Putamen (tissue), 1 donor: ENCODE results near the gene ACVR2A.

ENCODE experiments used
- DNase-seq: peaks from one replicate; pipeline ENCODE4 v3.0.0-alpha.2; 2016; ENCODE audit warnings: low spot score

The ACVR2A gene

DNA sequence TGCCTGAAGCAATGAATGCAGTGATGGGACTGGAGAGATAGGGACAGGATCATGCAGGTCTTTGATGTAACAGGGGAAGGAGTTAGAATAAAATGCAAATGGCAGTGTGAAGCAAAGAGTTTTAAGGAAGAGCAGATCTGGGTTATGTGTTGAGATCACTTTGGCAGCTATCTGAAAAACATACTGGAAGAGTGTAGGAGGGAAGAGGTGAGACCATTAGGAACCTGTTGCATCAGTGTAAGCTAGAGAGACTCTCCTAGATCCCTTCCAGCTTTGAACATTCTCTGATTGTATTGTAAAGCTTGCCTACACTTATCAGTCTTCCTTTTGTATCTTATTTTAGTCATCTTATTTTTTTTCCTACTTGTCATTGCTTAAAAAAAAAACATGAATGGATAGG lies 10.5 kb downstream of the ACVR2A start:
- DNase-seq: no peak

DNA sequence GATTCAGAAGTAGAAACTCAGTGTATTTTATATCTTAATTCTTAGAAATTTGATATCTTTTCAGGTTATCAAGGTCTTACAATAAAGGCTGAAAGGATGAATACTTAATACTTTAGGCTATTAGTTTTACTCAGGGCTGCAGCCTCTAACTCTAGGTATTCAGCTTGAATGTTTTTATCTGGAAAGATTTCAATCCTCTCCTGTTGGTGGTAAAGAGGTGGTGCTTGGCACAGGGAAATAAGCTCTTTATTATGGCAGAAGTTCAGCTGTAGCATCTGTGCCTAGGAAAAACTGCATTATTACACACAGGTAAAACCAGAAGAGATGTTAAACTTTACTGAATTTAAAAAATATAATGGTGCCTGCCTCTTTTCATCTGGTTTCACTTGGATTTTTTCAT lies 11.1 kb downstream of the ACVR2A start:
- DNase-seq: no peak

DNA sequence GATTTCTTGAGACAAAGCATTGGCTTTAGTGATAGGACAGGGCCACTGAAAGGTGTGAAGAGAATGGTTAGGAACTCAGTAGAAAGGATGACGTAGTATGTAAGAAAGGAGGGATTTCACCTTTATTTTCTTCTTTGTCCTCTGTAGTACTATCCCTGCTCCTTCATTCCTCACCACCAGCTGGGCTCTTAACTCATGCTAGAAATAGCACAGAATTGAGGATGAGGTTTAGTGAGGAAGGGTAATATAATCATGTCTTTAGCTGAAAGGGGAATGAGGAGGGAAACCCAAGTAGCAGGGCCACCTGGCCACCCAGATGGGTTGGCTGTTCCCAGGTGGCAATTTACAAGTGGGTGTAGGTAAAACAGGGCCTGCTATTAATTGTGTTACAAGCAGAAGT lies 15.2 kb downstream of the ACVR2A start:
- no peak for DNase-seq

DNA sequence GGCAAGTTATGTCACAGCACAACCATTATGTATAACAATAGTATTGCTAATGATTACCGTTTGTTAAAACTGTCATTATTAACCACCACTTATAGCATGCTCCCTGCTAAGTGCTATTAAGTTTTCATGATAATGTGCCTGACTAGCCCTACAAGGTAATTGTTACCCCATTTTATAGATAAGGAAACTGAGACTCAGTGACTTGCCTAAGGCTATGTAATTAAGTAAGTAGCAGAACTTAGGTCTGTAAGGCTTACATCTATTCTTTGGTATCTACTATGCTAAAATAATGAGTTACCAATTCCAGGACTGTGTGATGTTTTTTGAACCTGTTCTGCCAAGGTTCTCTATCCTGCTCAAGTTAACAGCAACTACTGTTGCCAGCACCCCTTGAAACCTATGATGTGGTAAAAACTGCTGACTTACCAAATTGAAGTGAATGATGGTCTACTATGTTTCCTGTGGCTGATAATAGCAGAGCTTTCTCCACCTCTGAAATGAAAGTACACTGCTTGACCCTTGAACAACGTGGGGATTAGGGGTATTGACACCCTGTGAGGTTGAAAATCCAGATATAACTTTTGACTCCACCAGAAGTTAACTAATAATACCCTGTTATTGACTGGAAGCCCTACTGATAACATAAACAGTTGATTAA lies 18.2 kb downstream of the ACVR2A start:
- DNase-seq: no peak

DNA sequence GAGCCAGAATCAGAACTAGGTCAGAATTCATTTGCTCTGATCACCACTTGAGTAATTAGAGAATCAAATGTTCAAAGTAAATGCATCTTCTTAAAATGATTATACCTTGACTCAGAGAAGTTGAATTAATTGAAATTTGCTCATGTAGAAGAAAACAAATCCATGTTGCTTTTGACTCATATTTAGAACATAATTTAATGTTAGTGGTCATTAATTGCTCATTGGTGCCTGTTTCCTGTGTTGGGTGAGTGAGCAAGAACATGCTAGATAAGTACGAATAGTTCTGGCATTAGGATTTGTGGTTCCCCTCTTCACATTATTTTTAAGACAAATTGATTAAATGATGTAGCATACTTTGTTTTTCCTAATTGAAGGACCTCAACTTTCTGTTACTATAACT lies 19.0 kb downstream of the ACVR2A start:
- no peak for DNase-seq

DNA sequence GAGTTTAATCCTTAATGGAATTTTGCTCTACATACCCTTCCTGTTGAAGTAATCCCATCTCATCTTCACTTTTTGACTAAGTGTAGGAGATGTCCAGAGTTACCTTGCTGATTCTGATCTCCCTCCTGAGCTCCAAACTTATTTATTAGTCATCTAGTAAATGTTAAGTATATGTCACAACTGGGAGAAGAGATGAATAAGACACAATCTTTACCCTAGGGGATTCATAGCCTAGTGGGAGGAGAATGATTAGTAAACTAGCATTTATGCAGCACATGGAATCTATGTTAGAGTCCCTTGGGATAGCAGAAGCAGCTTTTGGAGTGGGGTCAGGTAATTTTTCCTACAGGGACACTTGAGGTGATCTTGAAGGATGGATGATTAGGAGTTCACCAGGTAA lies 20.7 kb downstream of the ACVR2A start:
- DNase-seq: no peak

DNA sequence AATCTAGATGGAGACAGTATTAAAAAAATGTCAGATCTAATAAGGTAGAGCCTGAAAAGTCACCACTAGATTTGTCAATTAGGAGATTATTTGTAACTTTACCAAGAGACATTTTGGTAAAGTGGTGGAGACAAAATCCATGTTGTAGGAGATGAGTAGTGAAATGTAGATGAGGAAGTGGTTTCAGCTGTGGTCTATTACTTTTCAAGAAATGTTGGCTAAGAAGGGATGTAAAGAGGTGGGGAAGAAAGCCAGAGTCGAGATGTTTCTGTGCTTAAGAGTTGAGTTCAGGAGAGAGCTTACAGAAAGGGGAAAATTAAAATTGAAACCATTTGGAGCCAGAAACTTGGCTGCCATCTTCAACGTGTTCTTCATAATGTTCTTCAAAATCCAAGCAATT lies 22.2 kb downstream of the ACVR2A start:
- DNase-seq: no peak

DNA sequence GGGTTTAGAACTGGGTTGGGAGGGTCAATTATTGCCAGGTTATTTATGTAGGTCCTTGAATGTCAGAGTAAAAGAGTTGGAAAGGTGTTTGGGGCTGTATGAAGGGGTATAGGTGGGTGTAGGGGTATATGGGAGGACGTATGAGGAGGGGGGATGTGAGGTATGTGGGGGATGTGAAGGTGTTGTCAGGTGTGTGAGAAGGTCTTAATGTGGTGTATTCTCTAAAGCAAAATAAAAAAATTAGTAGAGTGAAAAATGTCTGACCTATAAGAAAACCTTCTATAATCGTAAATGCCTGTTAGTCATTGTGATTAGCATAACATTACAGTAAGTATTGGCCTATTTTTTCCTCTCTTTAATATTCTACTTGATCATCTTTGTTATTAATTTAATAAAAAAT lies 25.1 kb downstream of the ACVR2A start:
- DNase-seq: no peak

DNA sequence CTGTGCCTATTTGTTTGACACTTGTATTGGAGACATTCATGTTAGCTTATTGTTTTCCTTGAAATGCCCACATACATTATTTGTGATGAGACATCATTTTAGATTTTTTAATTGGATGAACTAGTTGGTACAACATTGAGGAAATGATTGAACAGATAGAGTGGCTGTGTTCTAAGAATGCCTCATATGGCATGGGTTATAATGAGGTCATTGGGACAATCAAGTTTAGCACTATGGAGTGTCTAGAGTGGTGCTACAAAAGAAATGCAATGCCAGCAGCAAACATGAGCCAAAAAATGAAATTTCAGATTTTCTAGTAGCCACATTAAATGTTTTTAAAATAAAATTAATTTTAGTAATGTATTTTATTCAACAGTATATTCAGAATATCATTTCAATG lies 28.1 kb downstream of the ACVR2A start:
- DNase-seq: no peak

DNA sequence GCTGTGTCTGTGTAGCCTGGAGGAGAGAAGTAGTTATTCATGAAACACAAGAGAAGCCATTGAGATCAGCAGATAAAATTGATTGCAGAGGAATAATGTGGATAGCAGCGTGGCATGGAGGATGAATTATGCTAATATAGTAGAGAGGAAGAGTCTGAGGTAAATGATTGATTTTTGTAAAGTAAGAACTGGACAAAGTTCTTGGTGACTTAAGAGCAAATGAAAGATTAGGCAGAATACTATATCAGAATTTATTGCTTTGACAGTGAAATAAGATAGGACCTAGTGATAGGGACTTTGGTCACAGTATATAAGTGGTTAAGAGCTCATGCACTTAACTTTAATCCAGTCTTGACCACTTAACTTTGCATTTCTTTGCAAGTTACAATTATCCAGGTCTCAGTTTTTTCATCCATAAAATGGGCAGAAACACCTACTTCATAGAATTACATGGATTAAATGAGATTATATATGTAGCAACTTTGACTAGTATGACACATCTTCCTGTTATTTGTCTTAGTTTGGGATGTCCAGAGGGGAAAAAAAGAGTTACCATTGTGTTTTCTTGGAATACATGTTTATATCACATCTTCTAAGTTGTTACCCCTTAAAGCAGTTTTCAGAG lies 29.1 kb downstream of the ACVR2A start:
- DNase-seq: no peak

DNA sequence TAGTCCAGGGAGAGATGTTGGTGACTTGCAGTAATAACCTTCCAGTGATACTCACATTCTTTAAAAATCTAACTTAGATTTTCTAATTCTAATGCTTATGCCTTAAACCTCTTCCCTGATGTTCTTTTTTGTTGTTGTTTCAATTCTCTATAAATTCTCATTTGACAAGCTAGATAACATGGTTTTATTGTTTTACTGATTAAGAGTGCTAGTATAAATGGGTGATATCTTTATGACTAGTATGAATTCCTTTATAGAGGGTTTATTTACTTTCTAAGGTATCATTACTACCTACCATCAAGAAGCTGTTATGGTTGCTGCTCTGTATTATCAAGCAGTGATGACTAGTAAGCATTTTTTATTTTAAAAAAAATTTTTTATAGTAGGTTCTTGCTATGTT lies 35.0 kb downstream of the ACVR2A start:
- no peak for DNase-seq

DNA sequence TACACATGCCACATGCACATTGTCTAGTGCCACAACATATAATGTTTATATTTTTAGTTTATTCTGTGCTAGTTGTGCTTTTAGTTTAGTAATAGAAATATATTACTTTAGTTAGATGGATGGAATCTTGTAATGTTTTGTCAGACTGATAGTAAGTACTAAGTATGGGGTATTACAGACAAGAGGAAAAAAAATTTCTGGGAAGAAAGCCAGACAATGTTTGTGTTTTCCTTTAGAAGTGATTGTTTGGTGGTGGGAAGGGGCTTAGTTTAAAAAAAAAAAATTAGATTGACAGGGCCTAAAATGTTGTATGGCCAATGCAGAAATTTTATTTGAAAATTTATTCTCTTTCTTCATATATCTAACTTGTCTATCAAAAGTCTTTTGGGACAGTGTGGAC lies 37.8 kb downstream of the ACVR2A start:
- no peak for DNase-seq

DNA sequence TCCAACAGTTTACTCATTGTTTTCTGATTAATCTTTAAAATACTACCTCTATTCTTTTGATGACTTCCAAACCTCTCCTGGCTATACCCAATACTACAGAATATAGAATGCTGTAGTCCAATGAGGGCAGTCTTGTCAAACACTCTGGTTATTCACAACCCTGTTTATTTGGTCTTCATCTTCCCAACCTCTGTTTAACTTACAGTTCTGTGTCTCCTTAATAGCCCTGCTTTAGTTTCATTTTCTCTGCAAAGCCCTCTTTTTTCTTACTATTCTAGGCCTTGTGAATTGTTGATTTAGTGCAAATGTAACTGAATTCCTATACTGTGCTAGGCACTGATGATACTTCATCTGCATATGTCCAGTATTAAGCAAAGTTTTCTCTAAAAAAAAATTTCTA lies 40.0 kb downstream of the ACVR2A start:
- no peak for DNase-seq

DNA sequence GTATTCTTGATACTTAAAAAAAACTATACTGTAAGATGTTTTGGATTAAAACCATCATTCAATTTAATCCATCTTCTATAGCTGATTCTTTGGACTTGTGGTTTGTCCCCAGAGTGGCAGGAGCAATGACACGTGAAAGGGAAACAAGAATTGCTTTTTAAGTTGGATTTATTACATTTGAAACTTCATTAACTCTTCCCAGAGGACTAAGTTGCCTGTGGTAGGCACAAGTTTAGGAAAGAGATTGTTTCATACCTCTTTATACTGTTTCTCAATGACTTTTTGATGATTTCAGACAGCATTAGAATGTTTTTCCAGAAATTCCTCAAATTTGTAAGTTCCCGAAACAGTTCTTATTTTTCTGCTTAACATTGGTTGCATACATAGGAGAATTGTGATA lies 41.3 kb downstream of the ACVR2A start:
- no peak for DNase-seq

DNA sequence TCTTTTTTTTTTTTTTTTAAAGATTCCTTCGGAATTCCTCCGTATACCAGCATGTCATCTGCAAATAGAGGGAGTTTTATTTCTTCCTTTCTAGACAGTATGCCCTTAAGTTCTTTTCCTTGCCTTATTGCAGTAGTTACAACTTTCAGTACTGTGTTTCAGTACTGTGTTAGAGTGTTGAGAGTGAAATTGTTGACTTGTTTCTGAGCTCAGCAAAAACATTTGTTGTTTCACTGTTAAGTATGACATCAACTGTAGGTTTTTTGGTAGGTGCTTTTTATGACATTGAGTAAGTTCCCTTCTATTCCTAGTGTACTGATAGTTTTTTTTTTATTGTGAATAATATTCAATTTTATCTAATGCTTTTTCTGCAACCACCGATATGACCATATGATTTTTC lies 43.9 kb downstream of the ACVR2A start:
- DNase-seq: no peak

DNA sequence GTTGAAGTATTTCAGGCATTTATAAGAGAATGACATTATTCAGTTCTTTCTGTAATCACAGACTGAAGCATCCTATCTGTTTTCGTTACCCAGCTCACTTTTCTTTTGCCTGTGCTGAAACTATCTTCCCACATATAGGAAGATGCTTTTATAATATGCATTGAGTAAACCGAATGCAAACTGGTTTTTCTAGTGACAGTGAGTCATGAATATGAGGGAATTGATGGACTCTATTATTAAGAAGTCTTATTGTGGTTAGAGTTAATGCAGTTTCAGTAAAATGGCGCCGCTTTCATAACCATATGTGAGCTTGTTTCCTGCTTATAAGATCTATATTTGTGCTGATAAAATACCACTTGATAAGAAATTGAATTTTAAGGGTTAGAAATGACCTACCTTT lies 59.2 kb downstream of the ACVR2A start:
- no peak for DNase-seq

DNA sequence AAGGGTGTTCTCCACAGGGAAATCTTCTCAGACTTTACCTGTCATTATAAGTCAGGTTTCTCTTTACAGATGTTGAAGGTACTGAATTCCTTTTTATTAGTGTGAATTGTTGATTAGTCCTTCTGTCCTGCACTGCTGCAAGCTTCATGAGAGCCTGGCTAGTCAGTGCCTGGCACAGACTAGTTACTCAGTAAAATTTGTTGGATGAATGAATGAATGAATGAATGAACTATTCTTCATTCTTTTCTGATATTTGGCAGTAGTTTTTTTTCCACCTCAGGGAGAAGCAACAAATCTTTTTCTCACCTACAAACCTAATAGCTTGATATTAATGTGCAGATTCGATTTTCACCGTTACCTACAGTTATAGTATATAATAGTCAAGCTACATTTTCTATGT lies 64.3 kb downstream of the ACVR2A start:
- DNase-seq: no peak

DNA sequence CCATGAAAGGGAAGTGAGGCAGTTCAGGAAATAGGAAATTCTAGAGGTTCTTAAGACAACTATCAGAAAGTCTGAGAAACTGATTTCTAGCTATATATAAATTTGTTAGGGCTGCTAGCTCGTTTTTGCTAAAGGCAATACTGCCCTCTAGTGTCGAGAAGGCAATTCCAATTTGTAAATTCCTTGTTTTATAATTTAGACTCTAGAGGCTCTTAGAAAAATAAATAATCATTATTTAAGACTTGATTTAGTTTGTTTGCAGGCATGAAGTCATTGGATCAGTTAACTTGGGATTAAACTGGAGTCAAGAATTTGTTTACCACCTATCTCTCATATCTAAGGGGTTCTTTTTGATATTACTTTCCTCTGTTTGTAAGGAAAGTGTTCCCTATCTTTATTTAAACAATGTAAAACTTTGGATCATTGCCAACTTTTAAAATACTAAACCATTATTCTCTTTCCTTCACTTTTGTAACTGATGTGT lies 66.2 kb downstream of the ACVR2A start:
- peak; percentile 61 for DNase-seq

DNA sequence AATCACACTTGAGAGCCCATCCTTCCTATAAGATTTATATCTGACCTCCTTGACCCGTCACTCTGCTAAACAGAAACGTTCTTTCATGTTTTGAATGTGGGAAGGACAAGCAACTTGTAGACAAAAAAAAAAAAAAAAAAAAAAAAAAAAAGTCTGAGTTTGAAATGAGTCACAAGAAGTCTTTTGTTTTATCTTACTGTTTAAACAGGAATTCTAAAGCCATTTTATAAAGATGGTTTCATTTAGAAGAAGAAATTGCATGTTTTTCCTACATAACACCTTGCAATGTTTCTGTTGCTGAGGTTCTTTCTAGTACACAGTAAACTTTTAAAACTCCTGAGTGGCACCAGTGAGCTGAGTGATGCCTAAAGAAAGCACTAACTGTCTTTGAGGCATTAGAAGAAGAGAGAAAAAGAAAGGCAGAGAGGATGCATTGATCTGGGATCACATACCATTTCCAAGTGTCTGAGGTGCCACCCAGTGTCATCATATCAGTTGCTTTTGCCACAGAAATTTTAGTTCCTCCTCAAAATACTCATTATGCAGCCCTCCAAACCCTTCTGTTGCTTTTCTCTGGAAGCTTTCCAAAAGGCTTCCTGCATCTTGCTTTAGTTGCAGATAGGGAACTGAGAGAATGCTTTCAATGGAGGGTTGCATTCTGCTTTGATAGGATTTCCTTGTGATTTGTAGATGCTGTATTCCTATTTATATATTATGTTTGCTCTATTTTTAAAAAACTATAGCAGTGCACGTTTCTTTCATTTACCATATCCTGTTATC lies 69.1 kb downstream of the ACVR2A start:
- DNase-seq: peak; percentile 5

DNA sequence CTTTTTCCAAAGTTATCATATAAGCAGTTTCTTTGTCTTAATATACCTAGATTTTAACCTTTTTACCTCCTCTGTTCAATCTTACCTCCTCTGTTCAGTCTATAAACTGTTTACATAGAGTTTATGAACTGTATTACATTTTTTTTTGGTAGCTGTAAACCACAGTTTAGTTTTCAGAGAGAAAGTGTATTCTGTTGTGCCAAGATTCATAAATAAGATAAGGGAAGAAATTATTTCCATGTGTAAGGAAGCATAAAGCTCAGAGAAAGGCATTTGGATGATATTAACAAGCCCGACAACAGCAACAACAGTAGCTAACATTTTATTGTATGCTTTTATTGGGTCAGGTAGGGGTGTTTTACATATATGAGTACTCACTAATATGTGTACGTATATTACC lies 71.2 kb downstream of the ACVR2A start:
- DNase-seq: no peak

DNA sequence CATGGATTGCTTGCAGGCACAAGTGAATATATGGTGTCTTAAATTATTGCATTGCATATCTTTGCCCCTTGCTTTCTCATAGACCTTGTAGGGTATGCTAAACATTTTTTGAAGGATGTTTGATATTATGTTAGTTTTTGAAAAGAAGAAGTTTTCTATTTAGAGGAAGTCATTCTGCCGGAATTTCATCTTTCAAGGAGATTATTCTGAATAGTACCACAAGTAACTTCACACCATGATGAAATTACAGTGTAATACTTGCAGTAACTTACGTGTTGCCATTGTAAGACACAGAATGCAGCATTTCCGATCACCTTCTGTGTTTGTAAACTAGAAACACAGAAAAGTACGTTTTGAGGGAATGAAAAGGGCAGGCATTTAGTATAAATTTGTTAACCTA lies 71.9 kb downstream of the ACVR2A start:
- DNase-seq: no peak

DNA sequence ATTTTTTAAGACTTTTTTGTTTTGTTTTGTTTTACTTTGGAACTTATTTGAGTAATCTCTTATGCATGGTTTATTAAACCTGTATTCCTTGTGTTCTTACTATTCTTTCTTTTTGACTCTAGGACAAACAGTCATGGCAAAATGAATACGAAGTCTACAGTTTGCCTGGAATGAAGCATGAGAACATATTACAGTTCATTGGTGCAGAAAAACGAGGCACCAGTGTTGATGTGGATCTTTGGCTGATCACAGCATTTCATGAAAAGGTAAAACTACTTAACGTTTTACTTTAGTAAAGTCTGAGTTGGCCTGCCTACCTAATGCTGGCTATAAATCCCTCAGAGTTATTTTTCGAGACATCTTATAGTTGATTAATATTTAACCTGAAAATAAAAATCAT lies 72.3 kb downstream of the ACVR2A start:
- no peak for DNase-seq

DNA sequence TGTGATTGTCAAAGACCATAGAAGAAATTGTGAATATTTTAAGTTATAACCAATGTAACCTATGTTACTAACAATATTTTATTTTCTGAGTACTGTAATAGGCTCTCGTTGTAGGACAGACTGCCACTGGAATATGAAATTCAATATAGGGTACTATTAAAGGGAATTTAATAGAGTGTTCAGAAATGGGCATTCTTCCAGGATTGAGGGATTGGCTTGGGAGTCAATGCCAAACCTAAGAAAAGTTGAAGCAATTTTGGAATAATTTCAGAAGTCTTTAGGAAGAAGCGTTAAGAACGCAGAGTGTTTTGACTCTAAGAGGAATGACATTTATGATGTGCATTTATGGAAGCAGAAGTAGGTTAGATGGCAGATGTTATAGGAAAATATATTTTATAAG lies 79.0 kb downstream of the ACVR2A start:
- DNase-seq: no peak
